ENCODE measurements around the gene NOXO1.
"Not testable (repeated sequence)": the region's sequence is repeated elsewhere in the genome, so short reads cannot be mapped to it uniquely, and the experiment has no call there.

Gene NOXO1

DNA sequence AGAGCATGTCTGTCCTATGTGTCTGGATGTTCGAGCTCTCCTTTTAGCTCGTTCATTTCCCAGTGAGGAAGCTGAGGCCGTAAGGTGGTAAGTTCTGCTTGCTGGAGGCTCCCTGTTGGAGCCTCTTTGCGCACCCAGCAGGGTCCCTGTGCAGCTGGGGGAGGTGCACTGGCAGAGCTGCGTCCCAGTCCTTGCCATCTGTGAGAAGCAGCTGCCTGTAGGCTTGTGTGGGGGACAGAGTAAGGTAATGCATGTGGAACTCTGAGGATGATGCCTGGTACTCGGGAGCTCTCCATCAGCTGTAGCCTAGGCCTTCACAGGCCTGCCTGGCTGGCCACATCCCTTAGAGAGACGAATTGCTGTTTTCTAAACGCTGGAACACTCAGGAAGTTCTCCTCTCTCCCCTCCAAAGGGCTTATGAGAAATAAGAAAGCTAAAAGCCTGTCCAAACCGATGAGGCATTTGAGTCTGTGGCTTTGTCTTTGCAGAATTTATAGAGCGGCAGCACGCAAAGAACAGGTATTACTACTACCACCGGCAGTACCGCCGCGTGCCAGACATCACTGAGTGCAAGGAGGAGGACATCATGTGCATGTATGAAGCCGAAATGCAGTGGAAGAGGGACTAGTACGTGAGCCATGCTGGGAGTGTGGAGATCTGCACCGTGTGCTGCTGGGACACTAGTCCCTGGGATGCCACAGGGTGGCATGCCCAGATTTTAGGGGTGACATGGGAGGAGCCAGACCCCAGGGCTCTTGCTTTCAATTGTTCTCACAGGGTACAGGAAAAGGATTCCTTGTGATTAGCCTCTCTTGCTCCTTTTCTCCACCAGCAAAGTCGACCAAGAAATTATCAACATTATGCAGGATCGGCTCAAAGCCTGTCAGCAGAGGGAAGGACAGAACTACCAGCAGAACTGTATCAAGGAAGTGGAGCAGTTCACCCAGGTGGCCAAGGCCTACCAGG is 20.3 kb downstream of the NOXO1 start:
- DNase-seq = peak; percentile 91 to 95

DNA sequence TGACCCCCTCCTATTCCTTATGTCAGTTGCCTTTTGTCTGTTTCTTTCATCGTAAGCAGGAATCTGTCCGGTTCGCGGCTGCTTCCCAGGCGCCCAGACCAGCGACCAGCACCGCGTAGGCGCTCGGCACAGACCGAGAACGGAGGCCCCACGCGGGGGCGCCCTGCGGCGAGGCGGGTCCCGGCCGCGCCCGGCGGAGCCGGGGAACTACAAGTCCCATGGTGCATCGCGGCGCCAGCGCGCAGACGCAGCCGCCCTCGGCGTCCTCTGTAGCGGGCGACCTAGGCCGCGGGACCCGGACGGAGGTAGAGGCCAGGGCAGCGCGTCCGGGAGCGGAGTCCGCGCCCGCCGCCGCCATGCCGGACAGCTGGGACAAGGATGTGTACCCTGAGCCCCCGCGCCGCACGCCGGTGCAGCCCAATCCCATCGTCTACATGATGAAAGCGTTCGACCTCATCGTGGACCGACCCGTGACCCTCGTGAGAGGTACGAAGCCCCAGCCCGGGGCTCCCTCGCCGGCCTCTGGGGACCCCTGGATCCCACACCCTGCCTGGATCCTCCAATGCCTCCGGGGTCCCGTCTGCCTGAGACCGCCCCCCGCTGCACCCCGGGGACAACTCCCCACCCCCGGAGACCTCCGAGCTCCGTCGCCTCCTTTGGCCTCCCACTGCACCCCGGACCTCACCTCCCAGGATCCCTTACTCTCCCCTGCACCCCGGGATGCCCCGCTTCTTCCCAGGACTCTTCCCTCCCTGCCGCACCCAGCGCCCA is 21.8 kb downstream of the NOXO1 start, which contains the start of gene NDUFB10:
Gene NDUFB10 (plus strand): TSS at position 270 of the 771 bp plus-strand sequence. CDS start 87 bp downstream, at position 357.
- DNase-seq = peak; percentile 74 to 94

- no peak for DNase-seq
Measured at GRCh38 chr16:1958715-1959268, 22.5 kb downstream of the NOXO1 start.

GRCh38 chr16:1958143-1958491 is 23.2 kb downstream of the NOXO1 start:
- not testable (repeated sequence) for DNase-seq

GRCh38 chr16:1957434-1958142 is 23.7 kb downstream of the NOXO1 start:
- not testable (repeated sequence) for DNase-seq

DNA sequence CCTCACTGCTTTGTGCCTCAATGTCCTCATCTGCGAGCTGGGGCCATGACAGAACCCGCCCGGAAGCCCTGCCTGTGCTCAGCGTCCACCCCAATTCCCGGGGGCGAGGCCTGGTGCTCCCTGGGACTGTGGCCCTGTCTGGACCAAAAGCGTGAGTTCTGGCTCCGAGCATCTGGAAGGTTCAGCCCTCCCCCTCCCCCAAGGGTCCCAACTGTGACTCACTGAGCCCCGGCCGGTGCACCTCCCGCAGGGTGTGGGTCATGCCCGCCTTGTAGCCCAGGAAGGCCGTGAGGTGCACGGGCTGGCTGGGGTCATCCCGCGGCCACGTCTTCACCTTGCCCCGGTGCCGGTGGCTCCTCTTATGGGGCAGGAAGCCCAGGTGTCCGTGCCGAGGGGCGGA is 27.5 kb downstream of the NOXO1 start:
- DNase-seq = no peak

DNA sequence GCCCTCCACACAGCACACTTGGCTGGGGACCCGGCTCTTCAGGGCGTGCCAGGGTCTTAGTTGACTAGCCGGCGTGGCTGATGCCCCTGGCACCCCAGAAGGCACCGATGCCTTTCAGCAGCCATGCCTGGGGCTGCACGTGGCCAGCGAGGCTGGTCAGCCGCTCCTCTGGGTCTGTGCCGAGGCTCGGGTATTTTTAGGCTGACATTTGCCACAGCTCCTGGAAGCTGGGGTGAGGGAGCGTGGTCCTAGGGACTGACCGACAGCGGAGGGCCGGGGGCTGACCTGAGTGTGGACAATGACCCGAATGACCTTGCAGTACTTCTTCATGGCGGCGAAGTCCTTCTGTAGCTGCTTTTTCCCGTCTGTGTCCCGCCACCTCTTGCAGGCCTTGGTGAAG is 30.7 kb downstream of the NOXO1 start:
- DNase-seq = no peak

DNA sequence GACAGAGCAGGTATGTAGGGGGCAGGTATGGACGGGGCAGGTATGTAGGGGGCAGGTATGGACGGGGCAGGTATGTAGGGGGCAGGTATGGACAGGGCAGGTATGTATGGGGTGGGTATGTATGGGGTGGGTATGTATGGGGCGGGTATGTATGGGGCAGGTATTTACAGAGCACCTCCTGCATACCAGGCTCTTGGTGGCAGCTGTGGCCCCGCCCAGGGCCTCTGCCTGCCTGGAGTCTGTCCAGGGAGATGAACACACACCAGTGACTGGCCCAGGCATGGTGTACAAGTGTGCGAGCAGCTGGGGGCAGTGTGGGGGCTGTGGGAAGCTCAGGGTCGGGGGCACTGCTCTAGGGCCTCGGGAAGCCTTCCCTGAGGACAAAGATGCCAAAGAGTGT is 31.2 kb downstream of the NOXO1 start:
- DNase-seq = no peak

- no peak for DNase-seq
Measured at GRCh38 chr16:1949507-1949906, 31.8 kb downstream of the NOXO1 start.

DNA sequence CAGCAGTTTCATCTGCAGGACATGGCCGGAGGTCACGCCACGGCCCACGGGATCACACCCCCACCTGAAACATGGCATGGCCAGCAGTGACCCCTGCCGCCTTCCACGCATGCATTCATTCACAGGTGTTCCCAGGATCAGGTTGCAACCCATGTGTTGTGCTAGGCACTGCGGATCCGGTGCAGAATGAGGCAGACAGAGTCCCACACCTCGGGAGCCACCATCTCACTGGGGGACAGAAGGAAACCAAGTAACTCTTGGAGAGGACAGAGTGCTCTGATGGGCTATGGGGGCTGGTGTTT is 33.9 kb downstream of the NOXO1 start:
- DNase-seq = no peak

GRCh38 chr16:1946495-1947368 is 34.5 kb downstream of the NOXO1 start:
- no peak for DNase-seq

DNA sequence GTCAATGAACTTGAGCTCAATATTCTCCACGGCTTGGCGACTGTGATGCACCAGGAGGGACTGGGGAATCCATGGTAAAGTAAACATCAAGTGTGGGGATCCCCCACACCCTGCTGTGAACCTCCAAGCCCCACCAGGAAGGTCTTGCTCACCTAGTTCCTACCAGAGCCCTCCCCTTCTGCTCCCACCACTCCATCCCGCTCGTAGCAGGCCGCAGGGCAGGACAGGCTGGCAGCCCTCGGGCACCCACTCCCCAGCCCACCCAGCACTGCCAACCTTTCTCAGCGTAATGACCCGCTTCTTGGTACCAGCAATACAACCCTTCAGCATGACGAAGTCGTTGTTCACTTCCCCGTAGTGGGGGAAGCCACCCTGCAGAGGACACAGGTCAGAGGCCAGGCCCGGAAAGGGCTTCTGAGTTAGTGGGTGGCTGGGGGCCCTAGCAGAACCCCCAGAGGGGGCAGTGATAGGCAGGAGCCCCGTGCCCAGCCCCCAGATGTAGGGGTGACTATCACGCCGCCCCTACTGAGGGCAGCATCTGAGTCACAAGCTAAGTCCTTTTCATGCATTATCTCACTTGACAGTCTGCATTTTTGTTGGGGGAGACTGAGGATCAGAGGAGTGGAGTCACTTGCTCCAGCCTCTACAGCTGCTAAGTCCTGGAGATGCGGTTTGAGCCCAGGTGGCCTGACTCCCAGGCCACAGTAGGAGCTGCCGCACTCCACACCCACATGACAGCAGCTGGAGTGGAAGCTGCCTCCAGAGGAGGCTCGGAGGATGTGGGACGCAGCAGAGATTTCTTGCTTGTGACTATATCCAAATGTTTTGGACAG is 35.5 kb downstream of the NOXO1 start:
- no peak for DNase-seq

DNA sequence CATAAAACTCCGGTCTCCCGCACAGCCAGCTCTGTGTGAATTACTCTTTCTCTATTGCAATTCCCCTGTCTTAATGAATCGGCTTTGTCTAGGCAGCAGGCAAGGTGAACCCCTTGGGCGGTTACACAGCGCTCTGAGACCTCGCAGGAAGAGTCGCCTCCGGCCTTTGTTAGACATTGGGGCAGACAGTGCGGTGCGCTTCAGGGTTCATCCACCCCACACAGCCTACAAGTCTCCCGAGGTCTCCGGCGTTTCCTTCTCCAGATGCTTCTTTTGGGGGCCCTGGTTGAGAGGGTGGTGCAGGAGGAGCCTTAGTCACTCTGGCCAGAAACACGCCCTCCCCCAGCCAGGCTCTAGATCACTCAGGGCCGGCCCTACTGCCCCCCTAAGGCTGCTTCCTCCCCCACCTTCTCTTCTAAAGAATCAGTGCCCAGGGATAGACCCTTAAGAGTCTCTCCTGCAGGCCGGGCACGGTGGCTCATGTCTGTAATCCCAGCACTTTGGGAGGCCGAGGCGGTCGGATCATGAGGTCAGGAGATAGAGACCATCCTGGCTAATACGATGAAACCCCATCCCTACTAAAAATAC is 36.6 kb downstream of the NOXO1 start:
- no peak for DNase-seq

DNA sequence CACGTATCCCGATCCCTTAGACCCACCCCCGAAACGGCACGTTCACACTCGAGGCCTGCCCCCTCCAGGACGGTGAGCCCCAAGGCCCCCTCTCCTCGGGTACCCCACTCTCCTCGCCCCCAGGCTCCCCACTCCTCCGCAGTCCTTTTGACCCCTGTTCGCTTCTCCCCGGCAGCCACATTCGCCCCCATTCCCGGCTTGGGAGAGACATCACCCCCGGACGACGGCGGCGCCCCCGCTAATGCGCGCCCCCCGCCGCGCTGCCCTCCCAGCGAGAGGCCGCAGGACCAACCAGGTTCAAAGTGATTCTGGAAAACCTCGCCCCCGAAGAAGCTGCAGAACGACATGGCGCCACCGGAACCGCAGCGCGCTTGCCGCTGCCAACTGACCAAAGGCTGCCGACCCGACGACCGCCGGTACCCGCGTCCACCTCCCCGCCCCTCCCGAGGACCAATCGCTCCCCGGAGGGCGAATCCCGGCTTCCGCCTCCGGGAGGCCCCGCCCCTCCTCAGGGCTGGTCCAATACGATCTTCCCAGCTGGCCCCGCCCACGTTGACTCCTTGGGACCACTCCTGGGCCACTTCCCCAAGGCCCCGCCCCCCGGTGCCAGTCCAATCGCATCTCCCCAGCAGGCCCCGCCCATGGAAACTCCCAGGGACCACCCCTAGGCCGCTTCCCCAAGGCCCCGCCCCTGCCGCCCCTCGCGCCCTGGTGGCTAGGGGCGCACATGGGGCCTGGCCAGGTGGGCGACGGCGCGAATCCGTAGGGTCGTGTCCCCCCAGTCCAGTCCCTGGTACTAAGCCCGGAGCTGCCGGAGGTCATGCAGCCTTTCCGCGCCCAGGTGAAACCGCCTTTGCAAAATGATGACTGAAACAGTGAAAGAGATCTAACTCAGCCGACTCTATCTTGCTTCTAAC is 38.2 kb downstream of the NOXO1 start, which contains the start of gene MSRB1:
Gene MSRB1 (minus strand): TSS at position 390 of the 917 bp plus-strand sequence. CDS start 43 bp downstream, at position 347.
- DNase-seq = peak; percentile 99 to 100

GRCh38 chr16:1942047-1942809 is 39.0 kb downstream of the NOXO1 start:
- no peak for DNase-seq

DNA sequence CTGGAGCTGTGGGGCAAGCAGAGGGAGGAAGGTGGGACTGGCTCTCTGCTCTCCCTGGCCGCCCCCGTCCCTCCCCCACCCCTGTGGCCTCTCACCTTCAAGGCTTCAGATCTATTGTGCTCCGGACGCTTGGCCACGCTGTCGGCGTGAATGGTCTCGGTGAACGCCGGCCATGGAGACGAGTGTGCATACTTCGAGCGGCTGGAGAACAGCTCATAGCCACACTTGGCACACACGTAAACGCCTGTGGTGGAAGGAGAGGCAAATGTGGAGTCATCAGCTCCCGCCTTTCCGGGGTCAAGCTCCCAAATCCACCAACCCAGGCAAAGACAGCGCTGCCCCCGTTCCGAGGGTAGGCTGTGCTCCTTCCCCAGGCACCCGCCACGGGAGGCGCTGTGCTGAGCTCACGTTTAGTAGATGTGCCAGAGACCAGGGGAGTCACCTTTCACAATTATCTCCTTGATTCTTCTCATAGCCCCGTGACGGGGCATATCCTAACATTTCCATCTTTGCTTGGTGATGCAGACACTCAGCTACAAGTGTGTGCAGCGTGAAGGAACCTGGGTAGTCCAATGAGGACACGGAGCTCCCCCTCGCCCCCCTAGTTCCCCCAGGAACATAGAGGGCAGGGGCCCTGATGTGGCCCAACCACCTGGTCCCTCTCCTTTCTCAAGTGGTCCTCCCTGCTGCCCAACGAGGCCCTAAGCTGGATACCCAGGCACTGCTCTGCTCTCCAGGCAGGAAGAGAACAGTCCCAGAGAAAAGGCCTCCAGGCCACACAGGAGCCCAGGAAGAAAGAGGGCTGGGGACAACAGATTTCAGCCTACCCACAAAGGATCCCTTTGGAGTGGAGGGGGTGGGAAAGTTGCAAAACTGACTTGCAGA is 39.9 kb downstream of the NOXO1 start:
- no peak for DNase-seq

Data from NCI-H524 (cell line).